HAP-1 (cell line): ENCODE measurements around the gene ADGRL2.
"Not testable (repeated sequence)": the region's sequence is repeated elsewhere in the genome, so short reads cannot be mapped to it uniquely, and the experiment has no call there.

Experiments used
- DNase-seq, 2 experiments: peaks; one replicate each; pipeline ENCODE4 v3.0.0-alpha.2; 2016 to 2020; ENCODE audit warnings: low spot score in 2 of 2
- H3K27me3 ChIP-seq: fragments of 250-450 bp; sonication (Bioruptor Pico); 2 replicates; pipeline ENCODE4 v1.5.1; 2020; ENCODE audit warnings: low read depth, mild to moderate bottlenecking, moderate library complexity
- H3K36me3 ChIP-seq: fragments of 250-450 bp; sonication (Bioruptor Pico); replicated peaks from 2 replicates; pipeline ENCODE4 v1.5.1; 2020; ENCODE audit warnings: mild to moderate bottlenecking
- H3K4me1 ChIP-seq: fragments of 250-450 bp; sonication (Bioruptor Pico); 2 replicates; pipeline ENCODE4 v1.5.1; 2020; ENCODE audit warnings: mild to moderate bottlenecking
- H3K4me3 ChIP-seq: fragments of 250-450 bp; sonication (Bioruptor Pico); 2 replicates; pipeline ENCODE4 v1.5.1; 2020; ENCODE audit warnings: mild to moderate bottlenecking, moderate library complexity
- H3K9me3 ChIP-seq: fragments of 250-450 bp; sonication (Bioruptor Pico); 2 replicates; pipeline ENCODE4 v1.5.1; 2020; ENCODE audit warnings: mild to moderate bottlenecking, moderate library complexity
- in situ Hi-C: fragments of 300-500 bp; cut with MboI; formaldehyde crosslinking; loops from 3 replicates; pipeline ENCODE4 v1.14.3; 2020; ENCODE audit warnings: low sequenced_read_pairs, inconsistent platforms, mixed read lengths

Gene ADGRL2

GRCh38 chr1:81878538-81878937 is 77.8 kb downstream of the ADGRL2 start:
- H3K9me3 ChIP-seq: no peaks in the 10 kb centered on the region
- no peak overlapping the region for H3K4me3 ChIP-seq
- peaks cover 32% of the 10 kb centered on the region for H3K4me1 ChIP-seq
- DNase-seq: no peak
- no peaks in the 10 kb centered on the region for H3K36me3 ChIP-seq
- in situ Hi-C loops: no loop called here
- H3K27me3 ChIP-seq: no peaks in the 10 kb centered on the region

GRCh38 chr1:81880781-81881180 is 80.0 kb downstream of the ADGRL2 start:
- Histone ChIP-seq H3K36me3 (no peaks in the 10 kb centered on the region), H3K9me3 (no peaks in the 10 kb centered on the region), H3K4me3 (no peak overlapping the region), H3K27me3 (no peaks in the 10 kb centered on the region), H3K4me1 (peaks cover 22% of the 10 kb centered on the region)
- in situ Hi-C loops: no loop called here
- no peak for DNase-seq

GRCh38 chr1:81885291-81885690 is 84.6 kb downstream of the ADGRL2 start:
- in situ Hi-C loops: no loop called here

GRCh38 chr1:81886292-81886691 is 85.6 kb downstream of the ADGRL2 start:
- in situ Hi-C loops, H3K4me1 ChIP-seq, H3K9me3 ChIP-seq, DNase-seq, H3K27me3 ChIP-seq, H3K4me3 ChIP-seq, H3K36me3 ChIP-seq: not testable (repeated sequence)

More at GRCh38 chr1:81885291-81885690, 84.6 kb downstream of the ADGRL2 start:
- Histone ChIP-seq H3K36me3 (no peaks in the 10 kb centered on the region), H3K4me3 (no peak overlapping the region), H3K27me3 (no peaks in the 10 kb centered on the region), H3K4me1 (no peaks in the 10 kb centered on the region), H3K9me3 (no peaks in the 10 kb centered on the region)
- no peak for DNase-seq

- in situ Hi-C loops: no loop called here
Measured at GRCh38 chr1:81887421-81888144, 86.8 kb downstream of the ADGRL2 start.

GRCh38 chr1:81889166-81889565 is 88.4 kb downstream of the ADGRL2 start:
- no peak overlapping the region for H3K4me3 ChIP-seq
- no peaks in the 10 kb centered on the region for H3K9me3 ChIP-seq
- no peaks in the 10 kb centered on the region for H3K27me3 ChIP-seq
- no peaks in the 10 kb centered on the region for H3K36me3 ChIP-seq
- peaks cover 1% of the 10 kb centered on the region; the same call in 1 of the 2 replicates for H3K4me1 ChIP-seq
- in situ Hi-C loops: no loop called here
- DNase-seq: no peak

More at GRCh38 chr1:81887421-81888144, 86.8 kb downstream of the ADGRL2 start:
- Histone ChIP-seq H3K9me3 (no peaks in the 10 kb centered on the region), H3K27me3 (no peaks in the 10 kb centered on the region), H3K4me3 (no peak overlapping the region), H3K4me1 (no peaks in the 10 kb centered on the region), H3K36me3 (no peaks in the 10 kb centered on the region)
- DNase-seq: no peak

GRCh38 chr1:81894867-81895266 is 94.1 kb downstream of the ADGRL2 start:
- Histone ChIP-seq H3K4me3 (no peak overlapping the region), H3K27me3 (no peaks in the 10 kb centered on the region), H3K9me3 (no peaks in the 10 kb centered on the region), H3K36me3 (no peaks in the 10 kb centered on the region), H3K4me1 (peaks cover 17% of the 10 kb centered on the region)
- in situ Hi-C loops: no loop called here
- no peak for DNase-seq

- DNase-seq: peak in 1 of 2 experiments; percentile 38
- Histone ChIP-seq H3K4me3 (no peak overlapping the region), H3K36me3 (no peaks in the 10 kb centered on the region), H3K27me3 (no peaks in the 10 kb centered on the region), H3K4me1 (peaks cover 27% of the 10 kb centered on the region), H3K9me3 (no peaks in the 10 kb centered on the region)
- in situ Hi-C loops: no loop called here
Measured at GRCh38 chr1:81899214-81899821, 98.6 kb downstream of the ADGRL2 start.

GRCh38 chr1:81907575-81907974 is 106.8 kb downstream of the ADGRL2 start:
- no peak for DNase-seq
- Histone ChIP-seq H3K36me3 (no peaks in the 10 kb centered on the region; the same call in 1 of the 2 replicates), H3K9me3 (no peaks in the 10 kb centered on the region), H3K4me1 (peaks cover 2% of the 10 kb centered on the region; the same call in 1 of the 2 replicates), H3K27me3 (no peaks in the 10 kb centered on the region), H3K4me3 (no peak overlapping the region)
- in situ Hi-C loops: no loop called here

- H3K4me1 ChIP-seq: no peaks in the 10 kb centered on the region
- no peaks in the 10 kb centered on the region for H3K27me3 ChIP-seq
- no peaks in the 10 kb centered on the region; the same call in 1 of the 2 replicates for H3K36me3 ChIP-seq
- no peaks in the 10 kb centered on the region for H3K9me3 ChIP-seq
- in situ Hi-C loops: no loop called here
- DNase-seq: no peak
- H3K4me3 ChIP-seq: no peak overlapping the region
Measured at GRCh38 chr1:81912383-81912782, 111.6 kb downstream of the ADGRL2 start.

GRCh38 chr1:81915937-81916336 is 115.2 kb downstream of the ADGRL2 start:
- DNase-seq: no peak
- H3K27me3 ChIP-seq: no peaks in the 10 kb centered on the region
- in situ Hi-C loops: no loop called here
- H3K36me3 ChIP-seq: no peaks in the 10 kb centered on the region
- H3K9me3 ChIP-seq: no peaks in the 10 kb centered on the region
- H3K4me1 ChIP-seq: peaks cover 10% of the 10 kb centered on the region
- no peak overlapping the region for H3K4me3 ChIP-seq

GRCh38 chr1:81920245-81920740 is 119.6 kb downstream of the ADGRL2 start:
- in situ Hi-C loops: no loop called here
- H3K36me3 ChIP-seq: no peaks in the 10 kb centered on the region
- DNase-seq: peak; percentile 80 to 88
- no peaks in the 10 kb centered on the region for H3K27me3 ChIP-seq
- no peaks in the 10 kb centered on the region for H3K9me3 ChIP-seq
- no peak overlapping the region for H3K4me3 ChIP-seq
- H3K4me1 ChIP-seq: peaks cover 11% of the 10 kb centered on the region

GRCh38 chr1:81920886-81921285 is 120.2 kb downstream of the ADGRL2 start:
- no peak for DNase-seq
- no peaks in the 10 kb centered on the region for H3K36me3 ChIP-seq
- peaks cover 16% of the 10 kb centered on the region for H3K4me1 ChIP-seq
- in situ Hi-C loops: no loop called here
- H3K27me3 ChIP-seq: no peaks in the 10 kb centered on the region
- H3K9me3 ChIP-seq: no peaks in the 10 kb centered on the region
- no peak overlapping the region for H3K4me3 ChIP-seq

- peaks cover 21% of the 10 kb centered on the region for H3K4me1 ChIP-seq
- no peaks in the 10 kb centered on the region for H3K36me3 ChIP-seq
- no peak for DNase-seq
- in situ Hi-C loops: no loop called here
- H3K9me3 ChIP-seq: no peaks in the 10 kb centered on the region
- H3K4me3 ChIP-seq: no peak overlapping the region
- H3K27me3 ChIP-seq: no peaks in the 10 kb centered on the region
Measured at GRCh38 chr1:81921344-81921743, 120.6 kb downstream of the ADGRL2 start.
